ENCODE measurements around the gene CEP43.

DNA sequence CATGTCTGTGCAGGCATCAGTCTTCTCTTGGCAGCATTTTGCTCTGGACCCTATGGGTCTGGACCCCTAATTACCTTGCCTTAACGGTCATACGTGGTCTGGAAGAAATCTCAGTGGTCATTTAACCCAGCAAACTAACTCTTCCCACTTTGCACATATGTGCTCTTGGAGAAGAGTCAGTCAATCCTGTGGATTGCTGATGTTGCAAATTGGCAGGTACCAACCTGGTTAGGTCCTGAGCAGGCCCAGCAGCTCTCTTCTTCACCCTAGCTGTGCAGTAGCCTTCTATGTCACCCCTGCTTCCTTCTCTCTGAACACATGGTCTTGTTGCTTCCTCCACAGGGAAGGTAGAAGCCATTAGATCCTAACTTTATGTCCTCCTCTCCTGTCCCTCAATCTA, 1.6 kb downstream of the CEP43 start:
- TF ChIP-seq, protein P1, sequence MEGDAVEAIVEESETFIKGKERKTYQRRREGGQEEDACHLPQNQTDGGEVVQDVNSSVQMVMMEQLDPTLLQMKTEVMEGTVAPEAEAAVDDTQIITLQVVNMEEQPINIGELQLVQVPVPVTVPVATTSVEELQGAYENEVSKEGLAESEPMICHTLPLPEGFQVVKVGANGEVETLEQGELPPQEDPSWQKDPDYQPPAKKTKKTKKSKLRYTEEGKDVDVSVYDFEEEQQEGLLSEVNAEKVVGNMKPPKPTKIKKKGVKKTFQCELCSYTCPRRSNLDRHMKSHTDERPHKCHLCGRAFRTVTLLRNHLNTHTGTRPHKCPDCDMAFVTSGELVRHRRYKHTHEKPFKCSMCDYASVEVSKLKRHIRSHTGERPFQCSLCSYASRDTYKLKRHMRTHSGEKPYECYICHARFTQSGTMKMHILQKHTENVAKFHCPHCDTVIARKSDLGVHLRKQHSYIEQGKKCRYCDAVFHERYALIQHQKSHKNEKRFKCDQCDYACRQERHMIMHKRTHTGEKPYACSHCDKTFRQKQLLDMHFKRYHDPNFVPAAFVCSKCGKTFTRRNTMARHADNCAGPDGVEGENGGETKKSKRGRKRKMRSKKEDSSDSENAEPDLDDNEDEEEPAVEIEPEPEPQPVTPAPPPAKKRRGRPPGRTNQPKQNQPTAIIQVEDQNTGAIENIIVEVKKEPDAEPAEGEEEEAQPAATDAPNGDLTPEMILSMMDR (IDR thresholded peaks at IDR 0.05): no peak
- no peak for TF ChIP-seq POLR2A (IDR thresholded peaks at IDR 0.05)

Data from esophagus squamous epithelium (tissue), 4 donors.